Measurements from ENCODE around the gene ERFL.

Gene ERFL

GRCh38 chr19:41864374-41864773 is 63.9 kb downstream of the ERFL start:
- no peak overlapping the region for H3K9ac ChIP-seq (ENCODE audit: low read length)
- H3K27me3 ChIP-seq (ENCODE audit: low read depth, low read length): no peaks in the 10 kb centered on the region
- H2AFZ ChIP-seq (ENCODE audit: low read depth, low read length): no peak overlapping the region
- no peak overlapping the region for H3K4me3 ChIP-seq (ENCODE audit: low read length)
- peaks cover 71% of the 10 kb centered on the region for H3K4me1 ChIP-seq (ENCODE audit: low read length)
- H4K20me1 ChIP-seq (ENCODE audit: insufficient read depth, low read length): peaks cover 73% of the 10 kb centered on the region
- peaks cover 78% of the 10 kb centered on the region for H3K36me3 ChIP-seq (replicated peaks; ENCODE audit: low read depth, low read length)
- peaks cover 90% of the 10 kb centered on the region for H3K79me2 ChIP-seq (ENCODE audit: low read length)
- no peak overlapping the region for H3K27ac ChIP-seq (ENCODE audit: low read length)
- H3K9me3 ChIP-seq (ENCODE audit: insufficient read depth, low read length): no peaks in the 10 kb centered on the region
- no peak for TF ChIP-seq EZH2phosphoT487 (IDR thresholded peaks at IDR 0.05; ENCODE audit: low read depth)
- TF ChIP-seq, protein P1, sequence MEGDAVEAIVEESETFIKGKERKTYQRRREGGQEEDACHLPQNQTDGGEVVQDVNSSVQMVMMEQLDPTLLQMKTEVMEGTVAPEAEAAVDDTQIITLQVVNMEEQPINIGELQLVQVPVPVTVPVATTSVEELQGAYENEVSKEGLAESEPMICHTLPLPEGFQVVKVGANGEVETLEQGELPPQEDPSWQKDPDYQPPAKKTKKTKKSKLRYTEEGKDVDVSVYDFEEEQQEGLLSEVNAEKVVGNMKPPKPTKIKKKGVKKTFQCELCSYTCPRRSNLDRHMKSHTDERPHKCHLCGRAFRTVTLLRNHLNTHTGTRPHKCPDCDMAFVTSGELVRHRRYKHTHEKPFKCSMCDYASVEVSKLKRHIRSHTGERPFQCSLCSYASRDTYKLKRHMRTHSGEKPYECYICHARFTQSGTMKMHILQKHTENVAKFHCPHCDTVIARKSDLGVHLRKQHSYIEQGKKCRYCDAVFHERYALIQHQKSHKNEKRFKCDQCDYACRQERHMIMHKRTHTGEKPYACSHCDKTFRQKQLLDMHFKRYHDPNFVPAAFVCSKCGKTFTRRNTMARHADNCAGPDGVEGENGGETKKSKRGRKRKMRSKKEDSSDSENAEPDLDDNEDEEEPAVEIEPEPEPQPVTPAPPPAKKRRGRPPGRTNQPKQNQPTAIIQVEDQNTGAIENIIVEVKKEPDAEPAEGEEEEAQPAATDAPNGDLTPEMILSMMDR (IDR thresholded peaks at IDR 0.05; ENCODE audit: low read depth, low read length): no peak
- H3K4me2 ChIP-seq (ENCODE audit: low read length): peak overlapping the region; percentile 11; the same call in 1 of the 2 replicates

GRCh38 chr19:41863209-41863931 is 64.9 kb downstream of the ERFL start:
- Histone ChIP-seq H2AFZ (ENCODE audit: low read depth, low read length) (no peak overlapping the region), H3K79me2 (ENCODE audit: low read length) (peaks cover 83% of the 10 kb centered on the region), H3K36me3 (replicated peaks; ENCODE audit: low read depth, low read length) (peaks cover 68% of the 10 kb centered on the region), H3K9ac (ENCODE audit: low read length) (0 out of 2 replicates have a peak overlapping the region, but pooled peaks have one; percentile 2), H3K4me3 (ENCODE audit: low read length) (no peak overlapping the region), H4K20me1 (ENCODE audit: insufficient read depth, low read length) (peaks cover 63% of the 10 kb centered on the region), H3K9me3 (ENCODE audit: insufficient read depth, low read length) (no peaks in the 10 kb centered on the region), H3K27me3 (ENCODE audit: low read depth, low read length) (no peaks in the 10 kb centered on the region), H3K4me1 (ENCODE audit: low read length) (peaks cover 66% of the 10 kb centered on the region), H3K4me2 (ENCODE audit: low read length) (peak overlapping the region; percentile 92; the same call in 1 of the 2 replicates), H3K27ac (ENCODE audit: low read length) (0 out of 2 replicates have a peak overlapping the region, but pooled peaks have one; percentile 5)
- TF ChIP-seq, protein P1 (IDR thresholded peaks at IDR 0.05; ENCODE audit: low read depth, low read length): no peak
- no peak for TF ChIP-seq EZH2phosphoT487 (IDR thresholded peaks at IDR 0.05; ENCODE audit: low read depth)

- Histone ChIP-seq H4K20me1 (ENCODE audit: insufficient read depth, low read length) (peaks cover 55% of the 10 kb centered on the region), H3K79me2 (ENCODE audit: low read length) (peaks cover 75% of the 10 kb centered on the region), H2AFZ (ENCODE audit: low read depth, low read length) (no peak overlapping the region), H3K36me3 (replicated peaks; ENCODE audit: low read depth, low read length) (peaks cover 59% of the 10 kb centered on the region), H3K9ac (ENCODE audit: low read length) (no peak overlapping the region), H3K4me2 (ENCODE audit: low read length) (peak overlapping the region; percentile 92), H3K4me3 (ENCODE audit: low read length) (peak overlapping the region; percentile 82; the same call in 1 of the 2 replicates), H3K27ac (ENCODE audit: low read length) (no peak overlapping the region), H3K4me1 (ENCODE audit: low read length) (peaks cover 58% of the 10 kb centered on the region), H3K9me3 (ENCODE audit: insufficient read depth, low read length) (no peaks in the 10 kb centered on the region), H3K27me3 (ENCODE audit: low read depth, low read length) (no peaks in the 10 kb centered on the region)
- TF ChIP-seq, protein P1 (IDR thresholded peaks at IDR 0.05; ENCODE audit: low read depth, low read length): no peak
- TF ChIP-seq EZH2phosphoT487 (IDR thresholded peaks at IDR 0.05; ENCODE audit: low read depth): no peak
These were observed 65.7 kb downstream of the ERFL start for GRCh38 chr19:41862445-41862986.

DNA sequence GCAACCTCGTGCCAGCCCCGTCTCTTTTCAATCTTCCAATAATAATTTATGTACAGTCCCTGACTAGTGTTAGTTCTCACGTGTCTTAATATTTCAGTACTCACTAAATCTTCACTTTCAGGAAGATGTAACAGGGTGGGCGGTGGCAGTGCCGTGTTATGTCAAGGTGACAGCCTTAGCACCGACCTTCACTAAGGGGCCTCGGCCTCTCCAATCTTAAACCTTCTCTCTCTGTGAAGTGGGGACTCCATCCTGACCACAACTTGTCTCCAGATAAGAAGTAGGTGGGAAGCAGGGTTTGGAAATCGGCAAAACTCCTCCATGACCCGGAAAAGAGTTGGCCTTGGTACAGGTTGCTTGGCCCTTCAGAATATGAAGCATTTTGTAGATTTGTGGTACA is 66.4 kb downstream of the ERFL start:
- peak overlapping the region; percentile 97; the same call in 1 of the 2 replicates for H3K9ac ChIP-seq (ENCODE audit: low read length)
- peak overlapping the region; percentile 88; the same call in 1 of the 2 replicates for H3K27ac ChIP-seq (ENCODE audit: low read length)
- peaks cover 55% of the 10 kb centered on the region for H3K36me3 ChIP-seq (replicated peaks; ENCODE audit: low read depth, low read length)
- peak overlapping the region; percentile 92 for H3K4me2 ChIP-seq (ENCODE audit: low read length)
- TF ChIP-seq, protein P1 (IDR thresholded peaks at IDR 0.05; ENCODE audit: low read depth, low read length): no peak
- no peak for TF ChIP-seq EZH2phosphoT487 (IDR thresholded peaks at IDR 0.05; ENCODE audit: low read depth)
- no peaks in the 10 kb centered on the region for H3K27me3 ChIP-seq (ENCODE audit: low read depth, low read length)
- no peaks in the 10 kb centered on the region for H3K9me3 ChIP-seq (ENCODE audit: insufficient read depth, low read length)
- peaks cover 68% of the 10 kb centered on the region for H3K79me2 ChIP-seq (ENCODE audit: low read length)
- H3K4me1 ChIP-seq (ENCODE audit: low read length): peaks cover 57% of the 10 kb centered on the region
- H4K20me1 ChIP-seq (ENCODE audit: insufficient read depth, low read length): peaks cover 48% of the 10 kb centered on the region
- no peak overlapping the region for H2AFZ ChIP-seq (ENCODE audit: low read depth, low read length)
- peak overlapping the region; percentile 82 for H3K4me3 ChIP-seq (ENCODE audit: low read length)

Data from OCI-LY3 (cell line).